ENCODE data around the gene C2orf15.
"Not testable (repeated sequence)": the region's sequence is repeated elsewhere in the genome, so short reads cannot be mapped to it uniquely, and the experiment has no call there.

The C2orf15 gene

GRCh38 chr2:99111236-99111635 lies 30.3 kb upstream of the C2orf15 start:
- H3K4me1 Mint-ChIP-seq = no peaks in the 10 kb centered on the region
- H3K9me3 Mint-ChIP-seq = no peaks in the 10 kb centered on the region
- H3K4me3 Mint-ChIP-seq = no peak overlapping the region
- TF ChIP-seq, protein P1, sequence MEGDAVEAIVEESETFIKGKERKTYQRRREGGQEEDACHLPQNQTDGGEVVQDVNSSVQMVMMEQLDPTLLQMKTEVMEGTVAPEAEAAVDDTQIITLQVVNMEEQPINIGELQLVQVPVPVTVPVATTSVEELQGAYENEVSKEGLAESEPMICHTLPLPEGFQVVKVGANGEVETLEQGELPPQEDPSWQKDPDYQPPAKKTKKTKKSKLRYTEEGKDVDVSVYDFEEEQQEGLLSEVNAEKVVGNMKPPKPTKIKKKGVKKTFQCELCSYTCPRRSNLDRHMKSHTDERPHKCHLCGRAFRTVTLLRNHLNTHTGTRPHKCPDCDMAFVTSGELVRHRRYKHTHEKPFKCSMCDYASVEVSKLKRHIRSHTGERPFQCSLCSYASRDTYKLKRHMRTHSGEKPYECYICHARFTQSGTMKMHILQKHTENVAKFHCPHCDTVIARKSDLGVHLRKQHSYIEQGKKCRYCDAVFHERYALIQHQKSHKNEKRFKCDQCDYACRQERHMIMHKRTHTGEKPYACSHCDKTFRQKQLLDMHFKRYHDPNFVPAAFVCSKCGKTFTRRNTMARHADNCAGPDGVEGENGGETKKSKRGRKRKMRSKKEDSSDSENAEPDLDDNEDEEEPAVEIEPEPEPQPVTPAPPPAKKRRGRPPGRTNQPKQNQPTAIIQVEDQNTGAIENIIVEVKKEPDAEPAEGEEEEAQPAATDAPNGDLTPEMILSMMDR (IDR thresholded peaks at IDR 0.05; ENCODE audit: unreplicated experiment in 3 of 3) = no peak
- no peak overlapping the region for H3K27ac Mint-ChIP-seq
- H3K27me3 Mint-ChIP-seq (ENCODE audit: low read depth) = no peaks in the 10 kb centered on the region
- H3K36me3 Mint-ChIP-seq (ENCODE audit: low read depth) = no peaks in the 10 kb centered on the region

DNA sequence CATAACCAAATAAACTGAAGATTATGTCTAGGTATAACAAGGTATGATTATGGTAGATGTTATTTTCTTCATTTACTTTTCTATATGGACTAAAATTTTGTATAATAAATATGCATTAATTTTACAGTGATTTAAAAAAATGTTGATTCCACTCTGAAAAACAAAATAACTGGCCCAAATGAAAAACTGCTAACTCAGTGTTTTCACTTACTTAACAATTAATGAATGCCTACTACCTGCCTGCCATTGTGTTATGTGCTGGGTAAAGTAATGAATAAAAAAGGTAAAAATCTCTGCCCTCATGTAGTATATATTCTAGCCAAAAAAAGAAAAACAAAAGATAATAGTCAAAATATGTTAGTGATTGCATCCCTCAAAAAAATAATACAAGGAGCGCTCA lies 29.6 kb upstream of the C2orf15 start:
- TF ChIP-seq, protein P1 (IDR thresholded peaks at IDR 0.05; ENCODE audit: unreplicated experiment in 3 of 3) = no peak
- H3K36me3 Mint-ChIP-seq (ENCODE audit: low read depth) = no peaks in the 10 kb centered on the region
- H3K9me3 Mint-ChIP-seq = no peaks in the 10 kb centered on the region
- no peak overlapping the region for H3K4me3 Mint-ChIP-seq
- H3K27me3 Mint-ChIP-seq (ENCODE audit: low read depth) = no peaks in the 10 kb centered on the region
- H3K27ac Mint-ChIP-seq = no peak overlapping the region
- H3K4me1 Mint-ChIP-seq = no peaks in the 10 kb centered on the region

GRCh38 chr2:99112617-99113016 lies 28.9 kb upstream of the C2orf15 start:
- peak overlapping the region in 1 of 3 experiments; percentile 41 for H3K27ac Mint-ChIP-seq
- H3K36me3 Mint-ChIP-seq (ENCODE audit: low read depth) = no peaks in the 10 kb centered on the region
- H3K27me3 Mint-ChIP-seq (ENCODE audit: low read depth) = no peaks in the 10 kb centered on the region
- H3K4me3 Mint-ChIP-seq = no peak overlapping the region
- TF ChIP-seq, protein P1 (IDR thresholded peaks at IDR 0.05; ENCODE audit: unreplicated experiment in 3 of 3) = no peak
- no peaks in the 10 kb centered on the region for H3K9me3 Mint-ChIP-seq
- H3K4me1 Mint-ChIP-seq = no peaks in the 10 kb centered on the region

DNA sequence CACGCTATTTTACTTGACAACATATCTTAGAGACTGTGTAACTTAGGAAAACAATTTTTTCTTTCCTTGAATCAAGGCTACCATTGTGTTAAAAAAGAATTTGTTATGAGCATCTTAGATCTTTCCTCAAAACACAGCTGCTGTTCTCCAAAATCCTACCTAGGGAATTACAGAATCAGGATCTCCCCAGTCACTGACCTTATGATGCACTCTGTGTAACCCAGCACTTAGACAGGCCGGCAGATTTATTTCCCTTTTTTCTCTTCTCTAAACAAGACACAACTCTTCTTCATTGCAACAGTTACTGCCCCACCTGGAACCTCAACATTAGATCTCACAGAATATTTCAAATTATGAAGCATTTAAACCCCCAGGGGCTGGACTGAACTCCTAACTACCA lies 13.5 kb upstream of the C2orf15 start:
- TF ChIP-seq, protein P1 (IDR thresholded peaks at IDR 0.05; ENCODE audit: unreplicated experiment in 3 of 3) = no peak
- Mint-ChIP-seq H3K9me3 (peaks cover 53% of the 10 kb centered on the region), H3K27me3 (ENCODE audit: low read depth) (no peaks in the 10 kb centered on the region), H3K4me1 (no peaks in the 10 kb centered on the region), H3K4me3 (no peak overlapping the region), H3K27ac (no peak overlapping the region), H3K36me3 (ENCODE audit: low read depth) (peaks cover 81% of the 10 kb centered on the region)

DNA sequence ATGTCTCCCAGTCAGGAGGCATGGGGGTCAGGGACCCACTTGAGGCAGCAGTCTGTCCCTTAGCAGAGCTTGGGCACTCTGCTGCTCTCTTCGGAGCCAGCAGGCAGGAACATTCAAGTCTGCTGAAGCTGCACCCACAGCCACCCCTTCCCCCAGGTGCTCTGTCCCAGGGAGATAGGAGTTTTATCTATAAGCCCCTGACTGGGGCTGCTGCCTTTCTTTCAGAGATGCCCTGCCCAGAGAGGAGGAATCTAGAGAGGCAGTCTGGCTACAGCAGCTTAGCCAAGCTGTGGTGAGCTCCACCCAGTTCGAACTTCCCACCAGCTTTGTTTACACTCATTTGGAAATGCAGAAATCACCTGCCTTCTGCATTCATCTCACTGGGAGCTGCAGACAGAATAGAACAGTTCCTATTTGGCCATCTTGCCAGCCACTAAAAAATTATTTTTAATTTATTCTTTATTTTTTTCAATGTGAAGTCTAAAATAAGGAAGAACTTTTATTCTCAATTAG lies 6.4 kb upstream of the C2orf15 start:
- peaks cover 69% of the 10 kb centered on the region for H3K36me3 Mint-ChIP-seq (ENCODE audit: low read depth)
- peaks cover 53% of the 10 kb centered on the region for H3K9me3 Mint-ChIP-seq
- H3K27ac Mint-ChIP-seq; H3K4me3 Mint-ChIP-seq; H3K4me1 Mint-ChIP-seq; H3K27me3 Mint-ChIP-seq (ENCODE audit: low read depth): not testable (repeated sequence)

- H3K4me1 Mint-ChIP-seq = no peaks in the 10 kb centered on the region
- no peak overlapping the region for H3K27ac Mint-ChIP-seq
- peak overlapping the region; percentile 58 to 69 (median 62) for H3K4me3 Mint-ChIP-seq
- peaks cover 37% of the 10 kb centered on the region for H3K36me3 Mint-ChIP-seq (ENCODE audit: low read depth)
- H3K9me3 Mint-ChIP-seq = peaks cover 16% of the 10 kb centered on the region
- no peaks in the 10 kb centered on the region for H3K27me3 Mint-ChIP-seq (ENCODE audit: low read depth)
- TF ChIP-seq, protein P1 (IDR thresholded peaks at IDR 0.05; ENCODE audit: unreplicated experiment in 3 of 3) = no peak
Measured at GRCh38 chr2:99139003-99139402, 2.5 kb upstream of the C2orf15 start.
